SK-N-MC (cell line): ENCODE measurements around the gene EREG.

Experiments used
- DNase-seq: peaks from one replicate; pipeline ENCODE4 v3.0.0-alpha.2; 2011; ENCODE audit warnings: low read depth, low spot score
- H3K27ac ChIP-seq: fragments of 200-600 bp; sonication (generic); 2 replicates; pipeline ENCODE4 v1.5.1; 2016; ENCODE audit warnings: mixed run types
- H3K36me3 ChIP-seq: fragments of 200-600 bp; sonication (generic); 2 replicates; pipeline ENCODE4 v1.6.1; 2017; ENCODE audit warnings: antibody characterized with exemption, low read length, mixed read lengths; ENCODE audit not compliant: insufficient read depth
- H3K4me3 ChIP-seq: fragments of 200-600 bp; sonication (generic); 2 replicates; pipeline ENCODE4 v1.5.1; 2016
- H3K9ac ChIP-seq: fragments of 200-600 bp; sonication (generic); 2 replicates; pipeline ENCODE4 v1.8.0; 2017; ENCODE audit warnings: mixed run types, mixed read lengths; ENCODE audit not compliant: insufficient read length
- H3K9me3 ChIP-seq: fragments of 200-600 bp; sonication (generic); 2 replicates; pipeline ENCODE4 v1.6.1; 2017; ENCODE audit warnings: low read depth, mild to moderate bottlenecking, antibody characterized with exemption, low read length, moderate library complexity, mixed read lengths
- EZH2 ChIP-seq: fragments of 200-600 bp; sonication (generic); IDR thresholded peaks from one replicate; pipeline ENCODE4 v1.6.1; 2017; ENCODE audit warnings: antibody characterized with exemption
- FOXP2 ChIP-seq: optimal IDR thresholded peaks from 2 replicates; pipeline ENCODE3; 2011; ENCODE audit warnings: mild to moderate bottlenecking, moderate library complexity; ENCODE audit not compliant: insufficient read depth; ENCODE audit errors: extremely low read length, control extremely low read depth
- POLR2AphosphoS5 ChIP-seq: IDR thresholded peaks from 2 replicates; pipeline ENCODE4 v1.6.1; 2012; ENCODE audit warnings: mild to moderate bottlenecking, low read depth, low read length, borderline replicate concordance

The EREG gene

DNA sequence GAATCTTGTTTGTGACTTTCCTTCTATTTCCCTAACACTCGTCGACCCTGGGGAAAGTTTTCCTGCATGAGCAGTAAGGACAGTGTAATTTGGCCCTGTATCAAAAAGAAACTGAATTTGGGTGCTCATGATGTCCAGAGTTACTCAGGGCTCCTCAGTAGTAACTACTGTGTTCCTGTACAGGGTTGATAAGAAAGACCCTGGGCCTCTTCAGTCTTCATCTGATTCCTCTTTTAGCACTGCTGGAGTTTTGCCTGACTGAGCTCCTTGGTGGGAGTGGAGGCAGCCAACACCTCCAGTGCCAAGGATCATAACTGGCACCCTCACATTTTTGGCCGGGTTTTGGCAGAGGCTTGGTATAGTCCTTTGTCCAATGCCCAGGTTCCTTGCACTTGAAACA is 72.9 kb downstream of the EREG start:
- no peak for DNase-seq
- H3K9me3 ChIP-seq: no peaks in the 10 kb centered on the region
- H3K36me3 ChIP-seq: no peaks in the 10 kb centered on the region
- TF ChIP-seq FOXP2: no peak
- TF ChIP-seq POLR2AphosphoS5: no peak
- TF ChIP-seq EZH2: no peak
- H3K4me3 ChIP-seq: no peak overlapping the region
- no peak overlapping the region for H3K27ac ChIP-seq
- H3K9ac ChIP-seq: no peak overlapping the region
